Neural progenitor cell (in vitro differentiated cells): ENCODE data around the gene BCAR1.

Experiments used
- CTCF ChIP-seq: fragments of 200-600 bp; sonication (generic); IDR thresholded peaks from 2 replicates; pipeline ENCODE4 v1.5.1; 2017; ENCODE audit warnings: antibody characterized with exemption, mild to moderate bottlenecking
- EZH2 ChIP-seq: fragments of 200-600 bp; sonication (generic); IDR thresholded peaks from 2 replicates; pipeline ENCODE4 v1.6.1; 2017; ENCODE audit warnings: antibody characterized with exemption, mild to moderate bottlenecking, moderate library complexity

GRCh38 chr16:75287708-75288107 is 36.3 kb upstream of the BCAR1 start:
- no peak for TF ChIP-seq CTCF
- TF ChIP-seq EZH2 = no peak
